Chondrocyte (in vitro differentiated cells): ENCODE measurements around the gene FLNA. TPM values are rescaled to one million over a fixed set of nuclear protein-coding genes. Genes with fewer than 3 reads are reported as not detected.

Experiments
- DNase-seq: peaks from one replicate; pipeline ENCODE4 v3.0.0; 2021; ENCODE audit warnings: mixed read lengths, low spot score
- H3K27ac Mint-ChIP-seq: one replicate; pipeline ENCODE4 v1.8.0; 2021; ENCODE audit warnings: mild to moderate bottlenecking, moderate library complexity, mixed read lengths; ENCODE audit not compliant: unreplicated experiment
- H3K27me3 Mint-ChIP-seq: 2 replicates; pipeline ENCODE4 v1.8.0; 2021; ENCODE audit warnings: low read depth, mixed read lengths
- H3K36me3 Mint-ChIP-seq: 2 replicates; pipeline ENCODE4 v1.8.0; 2021; ENCODE audit warnings: low read depth, mixed read lengths
- H3K4me1 Mint-ChIP-seq: 2 replicates; pipeline ENCODE4 v1.8.0; 2021; ENCODE audit warnings: low read depth, mild to moderate bottlenecking, mixed read lengths
- H3K4me3 Mint-ChIP-seq: one replicate; pipeline ENCODE4 v1.8.0; 2021; ENCODE audit warnings: mild to moderate bottlenecking, moderate library complexity, mixed read lengths; ENCODE audit not compliant: unreplicated experiment
- H3K9me3 Mint-ChIP-seq: 2 replicates; pipeline ENCODE4 v1.8.0; 2021; ENCODE audit warnings: low read depth, mixed read lengths
- CTCF ChIP-seq: fragments of 200-600 bp; sonication (generic); IDR thresholded peaks from 2 replicates; pipeline ENCODE4 v1.5.0; 2021; ENCODE audit warnings: antibody characterized with exemption, mild to moderate bottlenecking, moderate library complexity
- total RNA-seq: library from RNA; stranded (reverse); gene quantifications from 3 replicates; pipeline ENCODE4 v1.2.1, GENCODE V29; 2021

Gene FLNA
- total RNA-seq, 1 donor from 2014 or later, result 4,327 TPM

DNA sequence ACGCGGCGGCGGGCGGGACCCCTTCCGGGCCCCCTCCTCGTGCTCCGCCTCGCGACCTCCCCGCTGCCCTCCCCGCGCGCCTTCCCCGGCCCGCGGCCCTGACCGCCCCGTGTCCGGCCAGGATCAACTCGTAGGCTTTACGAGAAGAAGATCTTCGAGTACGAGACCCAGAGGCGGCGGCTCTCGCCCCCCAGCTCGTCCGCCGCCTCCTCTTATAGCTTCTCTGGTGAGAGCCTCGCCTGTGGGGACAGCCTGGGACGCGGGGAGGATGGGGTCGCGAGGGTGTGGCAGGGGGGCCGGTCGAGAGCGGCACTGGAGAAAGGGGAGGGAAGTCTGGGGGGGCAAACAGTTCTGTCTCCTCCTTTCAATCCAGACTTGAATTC is 5.1 kb upstream of the FLNA start:
- Mint-ChIP-seq H3K4me1 (peaks cover 50% of the 10 kb centered on the region), H3K36me3 (peaks cover 2% of the 10 kb centered on the region), H3K27me3 (no peaks in the 10 kb centered on the region), H3K4me3 (peak overlapping the region; percentile 81), H3K27ac (peak overlapping the region; percentile 90), H3K9me3 (no peaks in the 10 kb centered on the region)
- no peak for TF ChIP-seq CTCF
- no peak for DNase-seq

DNA sequence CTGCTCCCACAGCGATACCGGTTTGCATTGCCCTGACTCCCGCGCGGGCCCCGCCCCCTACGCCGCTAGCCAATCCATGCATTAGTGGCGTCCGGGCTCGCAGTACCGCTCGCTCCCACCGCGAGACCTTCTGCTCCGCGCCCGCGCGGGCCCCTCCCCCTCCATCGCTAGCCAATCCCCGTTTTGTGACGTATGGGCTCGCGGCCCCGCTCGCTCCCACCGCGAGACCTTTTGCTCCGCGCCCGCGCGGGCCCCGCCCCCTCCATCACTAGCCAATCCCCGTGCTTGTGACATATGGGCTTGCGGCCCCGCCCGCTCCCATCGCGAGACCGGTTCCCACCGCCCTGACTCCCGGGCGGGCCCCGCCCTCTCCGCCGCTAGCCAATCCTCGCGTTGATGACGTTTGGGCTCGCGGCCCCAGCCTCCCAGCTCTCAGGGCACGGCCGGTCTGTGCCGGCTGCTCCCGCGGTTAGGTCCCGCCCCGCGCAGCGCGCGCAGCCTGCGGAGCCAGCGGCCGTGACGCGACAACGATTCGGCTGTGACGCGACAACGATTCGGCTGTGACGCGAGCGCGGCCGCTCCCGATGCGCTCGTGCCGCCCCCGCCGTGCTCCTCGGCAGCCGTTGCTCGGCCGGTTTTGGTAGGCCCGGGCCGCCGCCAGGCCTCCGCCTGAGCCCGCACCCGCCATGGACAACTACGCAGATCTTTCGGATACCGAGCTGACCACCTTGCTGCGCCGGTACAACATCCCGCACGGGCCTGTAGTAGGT is 4.5 kb upstream of the FLNA start, which contains the start of gene EMD:
TSS of gene EMD (plus strand) at position 497 of the 770 bp plus-strand sequence. CDS start at position 687, 190 bp downstream.
- Mint-ChIP-seq H3K27ac (peak within 1 kb of the TSS; percentile 92), H3K27me3 (no peaks in the 10 kb centered on the region), H3K9me3 (no peaks in the 10 kb centered on the region), H3K36me3 (peaks cover 2% of the 10 kb centered on the region), H3K4me3 (peak within 1 kb of the TSS; percentile 81), H3K4me1 (peaks cover 44% of the 10 kb centered on the region)
- DNase-seq, result peak; percentile 99
- TF ChIP-seq CTCF, result no peak

GRCh38 chrX:154378059-154378798 is 3.8 kb upstream of the FLNA start:
- Mint-ChIP-seq H3K9me3 (no peaks in the 10 kb centered on the region), H3K4me1 (peaks cover 38% of the 10 kb centered on the region), H3K4me3 (peak overlapping the region; percentile 61), H3K27me3 (no peaks in the 10 kb centered on the region), H3K36me3 (peaks cover 2% of the 10 kb centered on the region), H3K27ac (peak overlapping the region; percentile 92)
- TF ChIP-seq CTCF, result peak; percentile 31
- no peak for DNase-seq

DNA sequence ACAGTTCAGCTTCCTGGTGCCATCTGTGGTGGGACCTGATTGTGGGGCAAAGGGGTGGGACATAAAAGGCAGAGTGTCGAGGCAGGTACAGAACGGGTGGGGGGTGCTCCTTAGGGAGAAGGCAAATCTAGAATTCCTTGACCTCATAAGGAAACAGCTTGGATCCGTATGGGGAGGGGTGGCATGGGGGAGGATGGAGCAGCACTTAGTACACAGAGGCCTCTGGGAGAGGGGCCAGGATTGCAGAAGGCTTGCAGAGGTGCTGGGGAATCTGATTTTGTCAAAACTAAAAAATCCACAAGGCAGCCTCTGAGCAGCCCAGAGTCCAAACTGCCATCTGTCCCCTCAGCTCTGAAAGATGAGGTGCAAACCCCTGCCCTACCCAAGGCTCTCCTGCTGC is 2.3 kb upstream of the FLNA start:
- DNase-seq, result no peak

More for the DNA sequence above, 2.3 kb upstream of the FLNA start:
- H3K4me3 Mint-ChIP-seq, result no peak overlapping the region
- H3K4me1 Mint-ChIP-seq, result peaks cover 36% of the 10 kb centered on the region
- H3K27ac Mint-ChIP-seq, result peak overlapping the region; percentile 92
- no peaks in the 10 kb centered on the region for H3K27me3 Mint-ChIP-seq
- H3K36me3 Mint-ChIP-seq, result peaks cover 2% of the 10 kb centered on the region
- H3K9me3 Mint-ChIP-seq, result no peaks in the 10 kb centered on the region
- no peak for TF ChIP-seq CTCF
